Natural killer cell treated with Interleukin-12 subunit alpha and Interleukin-12 subunit beta and Interleukin-15 and Interleukin-18, amount 100 ng/mL, for 72 hours (primary cell): ENCODE results near the gene PYM1. TPM values are rescaled to one million over a fixed set of nuclear protein-coding genes. Genes with fewer than 3 reads are reported as not detected.

Source experiments
- ATAC-seq, 2 donors: fragments of 150-1000 bp; cut with Tn5 transposase in 1 of 2; sonication (Bioruptor Pico), chemical (Tn5 transposase) in 1 of 2; 2 replicates each; pipeline ENCODE4 v1.10.0; 2021
- DNase-seq: peaks from one replicate; pipeline ENCODE4 v3.0.0; 2022; ENCODE audit warnings: low spot score
- H3K27ac Mint-ChIP-seq, 2 donors: 1 replicate in 1 of 2; 2 replicates in 1 of 2; pipeline ENCODE4 v1.8.0; 2022; ENCODE audit warnings: mixed read lengths in 2 of 2, mild to moderate bottlenecking in 1 of 2, moderate library complexity in 1 of 2
- H3K27me3 Mint-ChIP-seq, 2 donors: 1 replicate in 1 of 2; 2 replicates in 1 of 2; pipeline ENCODE4 v1.8.0; 2022; ENCODE audit warnings: mixed read lengths in 2 of 2
- H3K36me3 Mint-ChIP-seq: one replicate; pipeline ENCODE4 v1.8.0; 2022; ENCODE audit warnings: mixed read lengths
- H3K4me1 Mint-ChIP-seq, 2 donors: 1 replicate in 1 of 2; 2 replicates in 1 of 2; pipeline ENCODE4 v1.8.0; 2022; ENCODE audit warnings: low read depth in 2 of 2, mixed read lengths in 2 of 2, mild to moderate bottlenecking in 1 of 2
- H3K4me3 Mint-ChIP-seq: one replicate; pipeline ENCODE4 v1.8.0; 2022; ENCODE audit warnings: mixed read lengths
- H3K9me3 Mint-ChIP-seq: 2 replicates; pipeline ENCODE4 v1.8.0; 2022; ENCODE audit warnings: mixed read lengths
- total RNA-seq, 2 donors: library from RNA; stranded (reverse); gene quantifications; one replicate each; pipeline ENCODE4 v1.2.3, GENCODE V29; 2022

The PYM1 gene
- total RNA-seq = 10 to 100 TPM; 31.6 to 34.0 TPM

- Mint-ChIP-seq H3K36me3 (peaks cover 21% of the 10 kb centered on the region), H3K4me3 (peak within 1 kb of the TSS; percentile 95), H3K27ac (peak within 1 kb of the TSS; percentile 93 to 98), H3K9me3 (no peaks in the 10 kb centered on the region), H3K27me3 (no peaks in the 10 kb centered on the region), H3K4me1 (peaks cover 64 to 71% of the 10 kb centered on the region in 2 donors)
- peak; percentile 75 to 86 for ATAC-seq
- peak; percentile 90 for DNase-seq
Observed at GRCh38 chr12:55927588-55928502, at the start of gene PYM1. TSS of gene PYM1 (minus strand) at chr12:55927894. CDS start at chr12:55927761, 133 bp downstream.

DNA sequence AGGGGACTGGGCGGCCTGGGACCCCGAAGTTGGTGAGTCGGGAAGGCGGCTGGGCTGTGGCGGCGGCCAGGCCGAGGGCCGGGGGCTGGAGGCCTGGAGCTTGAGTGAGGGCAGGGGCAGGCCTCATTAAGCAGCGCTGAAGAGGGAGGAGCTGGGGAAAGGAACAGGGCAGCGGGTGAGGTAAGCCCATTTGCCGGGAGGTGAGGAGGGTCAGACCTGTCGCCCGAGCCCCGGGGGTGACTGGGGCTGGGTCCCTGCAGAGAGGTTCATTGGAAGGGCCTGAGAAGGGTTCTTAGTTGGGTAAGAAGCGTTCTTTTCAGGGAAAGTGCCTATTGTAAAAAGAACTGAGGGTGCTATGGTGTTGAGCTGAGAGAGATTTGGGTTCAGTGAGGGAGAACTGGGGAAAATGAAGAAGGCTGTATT, 46.6 kb upstream of the PYM1 start:
- peaks cover 12 to 20% of the 10 kb centered on the region in 2 donors for H3K4me1 Mint-ChIP-seq
- ATAC-seq = peak; percentile 3 to 44
- no peaks in the 10 kb centered on the region for H3K27me3 Mint-ChIP-seq

DNA sequence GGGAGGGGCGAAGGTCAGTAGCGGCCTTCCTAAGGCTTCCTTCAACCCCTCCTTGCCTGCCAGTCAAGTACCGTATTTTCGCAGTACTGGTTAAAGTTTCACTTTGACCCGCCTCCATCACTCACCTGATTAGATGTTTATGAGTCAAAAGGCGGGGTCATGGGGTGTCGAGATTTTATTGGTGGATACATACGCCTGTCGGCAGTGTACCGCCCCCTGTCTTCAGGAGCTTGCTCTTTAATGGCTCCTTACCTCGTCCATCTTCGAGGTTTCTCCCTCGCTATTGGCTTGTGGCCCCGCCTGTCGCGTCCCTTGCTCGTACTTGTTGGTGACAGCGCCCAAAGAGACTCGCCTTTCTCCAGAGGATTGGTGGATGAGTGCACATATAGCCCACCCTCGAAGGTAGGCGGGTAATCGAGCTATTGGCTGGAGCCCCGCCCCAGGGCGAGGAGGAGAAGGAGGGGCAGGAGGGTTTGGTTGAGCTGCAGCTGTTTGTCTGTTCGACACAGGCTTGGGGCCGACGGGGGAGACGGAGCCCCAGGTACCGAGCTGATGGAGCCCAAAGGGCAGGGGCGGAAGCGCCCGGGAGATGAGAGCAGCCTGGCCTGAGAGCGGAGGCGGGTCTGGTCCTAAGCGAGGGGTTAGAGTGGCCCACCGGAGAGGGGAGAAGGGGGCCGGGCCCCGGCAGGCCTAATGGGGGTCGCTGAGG, 46.1 kb upstream of the PYM1 start, which contains the start of gene RAB5B:
Gene RAB5B, plus strand, starts transcription at position 480 of the 709 bp plus-strand sequence. CDS start 12,883 bp downstream, outside the sequence.
- H3K9me3 Mint-ChIP-seq = no peaks in the 10 kb centered on the region
- H3K36me3 Mint-ChIP-seq = peaks cover 5% of the 10 kb centered on the region
- peaks cover 12 to 16% of the 10 kb centered on the region in 2 donors for H3K4me1 Mint-ChIP-seq
- peak; percentile 95 to 96 for ATAC-seq
- no peaks in the 10 kb centered on the region for H3K27me3 Mint-ChIP-seq
- H3K27ac Mint-ChIP-seq = no peak within 1 kb of the TSS
- peak; percentile 100 for DNase-seq
- no peak within 1 kb of the TSS for H3K4me3 Mint-ChIP-seq

More for the DNA sequence above, 46.6 kb upstream of the PYM1 start:
- DNase-seq = no peak
- no peak overlapping the region for H3K4me3 Mint-ChIP-seq
- peaks cover 5% of the 10 kb centered on the region for H3K36me3 Mint-ChIP-seq
- H3K27ac Mint-ChIP-seq = no peak overlapping the region
- H3K9me3 Mint-ChIP-seq = no peaks in the 10 kb centered on the region

GRCh38 chr12:55972911-55973598, 45.4 kb upstream of the PYM1 start:
- DNase-seq (no peak), ATAC-seq (no peak)
- H3K4me1 Mint-ChIP-seq = peaks cover 16 to 19% of the 10 kb centered on the region in 2 donors
- H3K4me3 Mint-ChIP-seq = no peak overlapping the region
- no peaks in the 10 kb centered on the region for H3K27me3 Mint-ChIP-seq
- H3K27ac Mint-ChIP-seq = no peak overlapping the region
- peaks cover 5% of the 10 kb centered on the region for H3K36me3 Mint-ChIP-seq
- H3K9me3 Mint-ChIP-seq = no peaks in the 10 kb centered on the region

DNA sequence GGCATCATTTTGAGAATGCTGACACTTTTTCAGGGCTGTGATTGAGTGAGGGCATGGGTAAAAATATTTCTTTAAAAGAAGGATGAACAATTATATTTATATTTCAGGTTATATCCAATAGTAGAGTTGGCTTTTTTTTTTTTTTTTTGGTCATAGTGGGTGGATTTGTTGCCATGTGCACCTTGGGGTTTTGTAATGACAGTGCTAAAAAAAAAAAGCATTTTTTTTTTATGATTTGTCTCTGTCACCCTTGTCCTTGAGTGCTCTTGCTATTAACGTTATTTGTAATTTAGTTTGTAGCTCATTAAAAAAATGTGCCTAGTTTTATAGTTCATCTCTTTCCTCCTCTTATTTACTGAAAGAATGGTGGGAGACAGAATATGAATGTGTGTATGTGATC, 44.8 kb upstream of the PYM1 start:
- no peak for ATAC-seq
- H3K27ac Mint-ChIP-seq = no peak overlapping the region

DNA sequence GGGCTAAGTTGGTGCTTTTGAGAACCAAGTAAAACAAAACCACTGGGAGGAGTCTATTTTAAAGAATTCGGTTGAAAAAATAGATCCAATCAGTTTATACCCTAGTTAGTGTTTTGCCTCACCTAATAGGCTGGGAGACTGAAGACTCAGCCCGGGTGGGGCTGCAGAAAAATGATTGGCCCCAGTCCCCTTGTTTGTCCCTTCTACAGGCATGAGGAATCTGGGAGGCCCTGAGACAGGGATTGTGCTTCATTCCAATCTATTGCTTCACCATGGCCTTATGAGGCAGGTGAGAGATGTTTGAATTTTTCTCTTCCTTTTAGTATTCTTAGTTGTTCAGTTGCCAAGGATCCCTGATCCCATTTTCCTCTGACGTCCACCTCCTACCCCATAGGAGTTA, 44.3 kb upstream of the PYM1 start:
- Mint-ChIP-seq H3K36me3 (peaks cover 5% of the 10 kb centered on the region), H3K27ac (no peak overlapping the region), H3K9me3 (no peaks in the 10 kb centered on the region), H3K4me3 (no peak overlapping the region), H3K27me3 (no peaks in the 10 kb centered on the region), H3K4me1 (peaks cover 16 to 23% of the 10 kb centered on the region in 2 donors)
- ATAC-seq (no peak), DNase-seq (no peak)

More for the DNA sequence above, 44.8 kb upstream of the PYM1 start:
- Mint-ChIP-seq H3K4me3 (no peak overlapping the region), H3K36me3 (peaks cover 5% of the 10 kb centered on the region), H3K4me1 (peaks cover 17 to 21% of the 10 kb centered on the region in 2 donors), H3K27me3 (no peaks in the 10 kb centered on the region), H3K9me3 (no peaks in the 10 kb centered on the region)
- DNase-seq = no peak

DNA sequence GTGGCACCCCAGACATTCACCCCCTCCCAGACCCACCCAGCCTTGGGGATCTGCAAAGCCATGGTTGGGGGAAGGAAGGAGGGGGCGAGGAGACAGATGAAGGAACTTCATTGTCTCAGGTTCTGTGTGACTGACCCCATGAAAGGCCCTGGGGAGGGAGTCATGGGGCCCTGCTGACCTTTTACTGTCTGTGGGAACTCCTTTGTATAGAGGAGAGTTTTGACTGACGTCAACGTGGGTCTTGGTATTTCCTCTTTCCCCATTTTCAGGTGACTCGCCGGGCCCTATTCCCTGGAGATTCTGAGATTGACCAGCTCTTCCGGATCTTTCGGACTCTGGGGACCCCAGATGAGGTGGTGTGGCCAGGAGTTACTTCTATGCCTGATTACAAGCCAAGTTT, 43.1 kb upstream of the PYM1 start:
- H3K4me3 Mint-ChIP-seq = no peak overlapping the region
- H3K36me3 Mint-ChIP-seq = no peaks in the 10 kb centered on the region
- peaks cover 17 to 28% of the 10 kb centered on the region in 2 donors for H3K4me1 Mint-ChIP-seq
- DNase-seq = no peak
- H3K9me3 Mint-ChIP-seq = no peaks in the 10 kb centered on the region
- ATAC-seq = no peak
- no peak overlapping the region for H3K27ac Mint-ChIP-seq
- no peaks in the 10 kb centered on the region for H3K27me3 Mint-ChIP-seq

DNA sequence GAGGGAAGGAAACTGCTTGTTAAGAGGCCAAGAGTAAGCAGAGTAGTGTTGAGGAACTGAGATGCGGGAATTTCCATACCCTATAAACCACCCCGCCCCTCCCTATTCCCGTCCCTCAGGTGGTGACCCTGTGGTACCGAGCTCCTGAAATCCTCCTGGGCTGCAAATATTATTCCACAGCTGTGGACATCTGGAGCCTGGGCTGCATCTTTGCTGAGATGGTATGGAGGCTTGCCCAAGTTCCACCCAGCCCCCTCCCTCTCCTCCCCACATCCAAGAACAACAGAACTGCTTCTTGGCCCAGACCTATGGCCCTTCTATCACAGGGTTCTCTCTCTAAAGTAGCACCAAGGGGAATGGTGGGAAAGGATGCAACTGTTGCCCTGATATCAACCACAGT, 41.7 kb upstream of the PYM1 start:
- no peak overlapping the region for H3K27ac Mint-ChIP-seq
- no peaks in the 10 kb centered on the region for H3K9me3 Mint-ChIP-seq
- no peak overlapping the region for H3K4me3 Mint-ChIP-seq
- no peak for DNase-seq
- ATAC-seq = no peak
- no peaks in the 10 kb centered on the region for H3K36me3 Mint-ChIP-seq
- H3K27me3 Mint-ChIP-seq = no peaks in the 10 kb centered on the region
- peaks cover 18 to 34% of the 10 kb centered on the region in 2 donors for H3K4me1 Mint-ChIP-seq

GRCh38 chr12:55966408-55967281, 39.0 kb upstream of the PYM1 start, which contains the start of gene CDK2:
TSS of gene CDK2 (plus strand) at chr12:55966830. CDS start at chr12:55967009, 179 bp downstream.
- peak within 1 kb of the TSS; percentile 90 to 95 for H3K27ac Mint-ChIP-seq
- peak; percentile 91 for DNase-seq
- H3K9me3 Mint-ChIP-seq = no peaks in the 10 kb centered on the region
- H3K4me1 Mint-ChIP-seq = peaks cover 18 to 33% of the 10 kb centered on the region in 2 donors
- ATAC-seq = peak; percentile 98 to 99
- H3K36me3 Mint-ChIP-seq = no peaks in the 10 kb centered on the region
- H3K27me3 Mint-ChIP-seq = no peaks in the 10 kb centered on the region
- peak within 1 kb of the TSS; percentile 94 for H3K4me3 Mint-ChIP-seq

- no peak for ATAC-seq
- H3K4me1 Mint-ChIP-seq = peaks cover 18 to 28% of the 10 kb centered on the region in 2 donors
- DNase-seq = no peak
- peak within 1 kb of the TSS; percentile 90 to 95 for H3K27ac Mint-ChIP-seq
- H3K4me3 Mint-ChIP-seq = peak within 1 kb of the TSS; percentile 94
- H3K27me3 Mint-ChIP-seq = no peaks in the 10 kb centered on the region
- no peaks in the 10 kb centered on the region for H3K9me3 Mint-ChIP-seq
- H3K36me3 Mint-ChIP-seq = no peaks in the 10 kb centered on the region
Observed at GRCh38 chr12:55965941-55966407, 38.3 kb upstream of the PYM1 start, which contains the start of gene PMEL. TSS of gene PMEL (minus strand) at chr12:55966042. CDS start at chr12:55966011, 31 bp downstream.

- ATAC-seq (no peak), DNase-seq (no peak)
- Mint-ChIP-seq H3K36me3 (no peaks in the 10 kb centered on the region), H3K9me3 (no peaks in the 10 kb centered on the region), H3K27me3 (no peaks in the 10 kb centered on the region), H3K4me1 (peaks cover 18 to 28% of the 10 kb centered on the region in 2 donors), H3K27ac (peak overlapping the region; percentile 90 to 95), H3K4me3 (peak overlapping the region; percentile 94)
Observed at GRCh38 chr12:55965240-55965639, 37.5 kb upstream of the PYM1 start.

- no peak overlapping the region for H3K27ac Mint-ChIP-seq
- no peak for ATAC-seq
- H3K27me3 Mint-ChIP-seq = no peaks in the 10 kb centered on the region
- no peak overlapping the region for H3K4me3 Mint-ChIP-seq
- peaks cover 18 to 28% of the 10 kb centered on the region in 2 donors for H3K4me1 Mint-ChIP-seq
- no peaks in the 10 kb centered on the region for H3K9me3 Mint-ChIP-seq
- H3K36me3 Mint-ChIP-seq = no peaks in the 10 kb centered on the region
- DNase-seq = no peak
Observed at GRCh38 chr12:55963760-55964159, 36.1 kb upstream of the PYM1 start.
